NCI-H2029 treated with DMSO at 0.1 percent for 48 hours (cell line): ENCODE measurements around the gene PLCD4.
A peak's percentile ranks its signal among the peaks of the same experiment; 100 is the strongest.

ENCODE experiments used
- DNase-seq: peaks from one replicate; lab custom pipeline; 2025; lab: John Stamatoyannopoulos, UW

PLCD4 gene

DNA sequence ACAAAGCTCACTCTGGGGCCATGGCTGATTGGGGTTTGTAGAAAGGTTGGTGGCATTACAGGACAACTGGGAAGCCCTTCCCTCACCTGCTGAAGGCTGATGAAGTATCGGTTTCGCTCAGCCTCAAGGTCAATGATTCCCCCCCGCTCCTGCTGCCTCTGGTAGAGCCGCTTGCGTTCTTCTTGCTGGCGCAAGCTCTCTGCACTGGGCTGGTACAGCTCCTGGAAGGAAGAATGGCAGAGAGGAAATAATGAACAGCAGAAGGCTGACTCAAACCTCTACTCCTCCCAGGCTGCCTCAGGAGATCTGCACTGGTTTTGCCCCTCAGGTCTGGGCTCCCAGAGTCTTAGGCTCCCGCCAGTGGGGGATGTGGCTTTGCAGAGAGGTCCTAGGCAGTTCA, 57.0 kb downstream of the PLCD4 start:
- no peak for DNase-seq

DNA sequence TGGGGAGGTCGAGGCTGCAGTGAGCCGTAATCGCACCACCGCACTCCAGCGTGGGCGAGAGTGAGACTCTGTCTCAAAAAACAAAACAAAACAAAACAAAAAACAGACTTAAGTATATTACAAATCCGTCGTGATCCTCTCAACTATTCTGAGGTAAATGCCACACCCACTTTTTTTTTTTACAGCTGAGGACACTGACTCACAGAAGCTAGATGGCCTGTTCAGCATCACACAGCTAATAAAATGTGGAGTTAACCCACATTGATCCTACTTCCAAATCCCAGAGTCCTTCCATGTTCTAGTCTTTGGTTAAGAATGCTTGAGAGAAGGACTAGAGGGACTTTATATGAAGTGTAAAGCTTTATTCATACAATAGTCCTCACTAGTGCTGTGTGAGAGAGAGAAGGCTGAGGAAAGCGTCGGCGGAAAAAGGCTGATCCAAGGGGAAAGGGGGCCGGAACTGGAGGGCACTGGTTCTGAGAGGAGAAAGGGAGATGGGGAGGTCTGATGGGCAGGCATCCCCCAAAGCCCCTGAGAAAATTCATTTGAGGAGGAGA, 63.5 kb downstream of the PLCD4 start:
- DNase-seq = no peak

DNA sequence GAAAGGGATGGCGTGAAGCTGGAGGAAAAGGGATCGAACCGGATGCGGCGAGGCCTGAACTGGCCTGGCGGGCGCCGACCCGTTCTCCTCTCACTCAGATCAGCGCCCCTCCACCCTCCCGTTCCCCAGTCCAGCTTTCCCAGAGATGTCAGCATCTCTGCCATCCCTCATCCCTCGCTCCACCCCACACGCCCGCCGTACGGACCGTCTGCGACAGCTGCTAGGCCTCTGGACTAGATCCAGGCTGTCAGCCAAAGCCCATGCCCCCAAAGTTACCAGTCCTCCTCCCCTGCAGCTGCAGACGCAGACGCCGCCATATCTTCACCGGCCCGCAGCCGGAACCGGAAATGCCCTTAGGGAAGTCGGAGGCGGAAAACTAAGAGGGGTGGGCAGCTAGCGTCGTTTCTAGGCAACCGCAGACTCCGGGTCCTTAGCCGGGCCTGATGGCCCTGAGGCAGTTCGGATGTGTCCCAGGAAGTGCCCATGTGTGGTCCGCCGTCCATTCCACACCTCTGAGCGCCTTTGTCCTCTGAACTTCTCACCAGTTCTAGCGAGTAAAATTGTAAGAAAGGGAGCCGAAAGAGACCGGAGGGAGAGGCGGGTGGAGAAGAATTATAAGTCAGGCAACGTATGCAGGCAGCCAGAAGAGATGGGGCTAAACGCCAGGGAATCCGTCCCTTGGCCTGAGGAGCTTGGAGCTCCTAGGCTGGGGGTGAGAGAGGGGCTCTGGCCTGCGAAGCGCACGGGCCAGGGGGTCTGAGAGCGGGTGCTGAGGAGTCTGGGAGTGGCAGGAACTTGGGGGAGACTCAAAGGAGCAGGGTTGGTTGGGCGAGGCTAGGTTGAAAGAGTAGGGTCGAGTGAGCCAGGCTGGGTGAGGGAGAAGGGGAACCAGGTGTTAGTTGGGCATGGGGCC, 64.2 kb downstream of the PLCD4 start, which contains the start of the genes RNF25 and STK36:
RNF25 (minus strand) TSS at position 349 of the 913 bp plus-strand sequence; CDS start at position 317, 32 bp downstream.
STK36 (plus strand) TSS at position 433 of the 913 bp plus-strand sequence. CDS start 744 bp downstream, outside the sequence.
- DNase-seq = peak; percentile 77

DNA sequence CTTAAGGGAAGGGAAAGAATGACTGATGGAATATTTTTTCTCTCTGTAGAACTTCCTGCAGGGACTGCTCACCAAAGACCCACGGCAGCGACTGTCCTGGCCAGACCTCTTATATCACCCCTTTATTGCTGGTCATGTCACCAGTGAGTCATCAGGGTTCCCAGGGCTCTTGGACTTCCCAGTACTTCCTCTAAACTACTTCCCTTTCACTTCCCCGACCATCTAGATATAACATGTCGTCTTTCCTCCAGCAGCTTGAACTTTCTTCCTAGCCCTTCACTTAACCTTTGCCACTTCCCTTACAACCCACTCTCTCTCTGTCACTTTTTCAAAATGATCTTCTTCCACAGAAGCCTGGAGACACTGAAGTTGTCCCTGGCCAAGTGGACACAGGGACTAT, 71.4 kb downstream of the PLCD4 start:
- DNase-seq = no peak

DNA sequence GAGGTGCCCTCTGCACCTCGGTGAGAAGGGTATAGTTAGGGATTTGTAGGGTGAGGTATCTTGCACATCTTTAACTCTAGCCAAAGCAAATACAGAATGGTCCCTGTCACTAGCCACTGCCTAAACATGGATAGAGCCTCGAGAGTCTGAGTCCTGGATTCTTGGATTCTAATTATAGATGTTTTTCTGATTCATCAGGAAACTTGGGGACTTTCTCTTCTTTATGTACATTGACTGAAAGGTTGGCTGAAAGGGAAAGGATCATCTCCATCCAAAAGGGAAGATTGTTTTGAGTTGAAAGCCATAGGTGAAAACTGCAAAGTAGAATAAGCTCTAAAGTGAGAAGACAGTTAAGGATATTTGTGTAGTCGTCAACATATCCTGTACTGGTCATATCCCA, 72.4 kb downstream of the PLCD4 start:
- DNase-seq = no peak
